SK-N-SH treated with all-trans-retinoic acid at 6 μM for 48 hours (cell line): ENCODE data around the gene UNC5C.

Experiments
- ARNTL ChIP-seq: fragments of 450-650 bp; formaldehyde crosslinking; IDR thresholded peaks from 2 replicates; pipeline ENCODE4 v1.5.0; 2020; ENCODE audit warnings: low read depth, mild to moderate bottlenecking, moderate library complexity, borderline replicate concordance
- CSDC2 ChIP-seq: fragments of 250-450 bp; sonication (Bioruptor Pico); IDR thresholded peaks from 2 replicates; pipeline ENCODE4 v1.5.0; 2020; ENCODE audit warnings: mild to moderate bottlenecking, moderate library complexity
- GLIS3 ChIP-seq: fragments of 250-450 bp; sonication (Bioruptor Pico); IDR thresholded peaks from 2 replicates; pipeline ENCODE4 v1.5.0; 2020; ENCODE audit warnings: mild to moderate bottlenecking, moderate library complexity
- OSR1 ChIP-seq: fragments of 250-450 bp; sonication (Bioruptor Pico); IDR thresholded peaks from 2 replicates; pipeline ENCODE4 v1.8.0; 2022; ENCODE audit warnings: moderate library complexity, mild to moderate bottlenecking, inconsistent platforms
- ZFP30 ChIP-seq: fragments of 450-650 bp; formaldehyde crosslinking; IDR thresholded peaks from 2 replicates; pipeline ENCODE4 v1.5.0; 2022; ENCODE audit warnings: mild to moderate bottlenecking, moderate library complexity
- TF ChIP-seq, protein P1 (sequence below): fragments of 250-450 bp; sonication (Bioruptor Pico); IDR thresholded peaks from 2 replicates; pipeline ENCODE4 v1.5.1; 2020; ENCODE audit warnings: low read depth, mild to moderate bottlenecking, moderate library complexity

DNA sequence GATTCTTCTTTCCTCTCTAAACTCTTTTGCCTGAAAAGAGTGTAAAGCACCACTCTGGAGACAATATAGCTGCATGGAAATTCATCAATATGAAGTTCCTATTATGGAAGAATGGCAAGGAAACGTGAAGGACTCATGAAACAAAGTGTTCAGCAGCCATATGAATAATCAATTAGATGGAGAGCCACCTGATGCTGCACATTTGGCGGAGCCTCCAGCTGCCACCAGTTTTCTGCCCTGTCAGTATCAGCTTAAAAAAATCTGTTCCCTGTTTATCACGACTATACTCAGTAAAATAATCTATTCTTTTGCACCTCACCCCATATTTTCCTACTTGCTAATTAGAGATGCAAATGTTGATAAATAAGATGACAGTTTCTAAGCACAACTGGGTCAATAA lies 276.0 kb downstream of the UNC5C start:
- TF ChIP-seq OSR1 (no peak), ZFP30 (CRISPR knock-in tag) (no peak), CSDC2 (CRISPR knock-in tag) (no peak), GLIS3 (CRISPR knock-in tag) (no peak), ARNTL (CRISPR knock-in tag) (no peak)
- TF ChIP-seq, protein P1, sequence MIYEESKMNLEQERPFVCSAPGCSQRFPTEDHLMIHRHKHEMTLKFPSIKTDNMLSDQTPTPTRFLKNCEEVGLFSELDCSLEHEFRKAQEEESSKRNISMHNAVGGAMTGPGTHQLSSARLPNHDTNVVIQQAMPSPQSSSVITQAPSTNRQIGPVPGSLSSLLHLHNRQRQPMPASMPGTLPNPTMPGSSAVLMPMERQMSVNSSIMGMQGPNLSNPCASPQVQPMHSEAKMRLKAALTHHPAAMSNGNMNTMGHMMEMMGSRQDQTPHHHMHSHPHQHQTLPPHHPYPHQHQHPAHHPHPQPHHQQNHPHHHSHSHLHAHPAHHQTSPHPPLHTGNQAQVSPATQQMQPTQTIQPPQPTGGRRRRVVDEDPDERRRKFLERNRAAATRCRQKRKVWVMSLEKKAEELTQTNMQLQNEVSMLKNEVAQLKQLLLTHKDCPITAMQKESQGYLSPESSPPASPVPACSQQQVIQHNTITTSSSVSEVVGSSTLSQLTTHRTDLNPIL (CRISPR knock-in tag), result no peak
